Left lung (tissue), 14 donors: ENCODE results near the gene FBXL17. TPM values are rescaled to one million over a fixed set of nuclear protein-coding genes. Genes with fewer than 3 reads are reported as not detected.
A peak's percentile ranks its signal among the peaks of the same experiment; 100 is the strongest.

ENCODE experiments used
- ATAC-seq: fragments of 200-7000 bp; cut with Tn5 transposase; one replicate; pipeline ENCODE4 v1.9.1; 2020; ENCODE audit warnings: moderate library complexity
- DNase-seq, 4 donors: peaks; one replicate each; pipeline ENCODE4 v3.0.0-alpha.2; 2013 to 2020
- H3K27ac ChIP-seq, 2 donors: fragments of 200-600 bp; sonication (generic) in 1 of 2; one replicate each; pipeline versions ENCODE4 v1.5.0 to v1.8.0; 2020 to 2021
- H3K27me3 ChIP-seq, 2 donors: fragments of 200-600 bp; sonication (generic) in 1 of 2; one replicate each; pipeline versions ENCODE4 v1.5.0 to v1.8.0; 2020 to 2021
- H3K36me3 ChIP-seq, 2 donors: fragments of 200-600 bp; sonication (generic) in 1 of 2; one replicate each; pipeline versions ENCODE4 v1.5.0 to v1.8.0; 2020 to 2021
- H3K4me1 ChIP-seq, 2 donors: fragments of 200-600 bp; one replicate each; pipeline ENCODE4 v1.8.0; 2021
- H3K4me3 ChIP-seq, 2 donors: fragments of 200-600 bp; sonication (generic) in 1 of 2; one replicate each; pipeline versions ENCODE4 v1.5.0 to v1.8.0; 2020 to 2021; ENCODE audit warnings: mild to moderate bottlenecking in 1 of 2
- H3K9me3 ChIP-seq, 2 donors: fragments of 200-600 bp; sonication (generic) in 1 of 2; one replicate each; pipeline versions ENCODE4 v1.5.0 to v1.8.0; 2020 to 2021
- intact Hi-C, 2 donors: fragments of 100-400 bp; cut with DNase I; formaldehyde crosslinking; loops; one replicate each; pipeline versions ENCODE4 v1.11.2 to v1.14.2; 2022
- long read RNA-seq, 12 donors: library from polyadenylated mRNA in 2 of 12; unstranded in 2 of 12; transcript quantifications; one replicate each; pipeline ENCODE4 v2.0.0 and lab custom pipeline, GENCODE V29; 2019 to 2026
- polyA plus RNA-seq, 6 donors: library from polyadenylated mRNA; unstranded; fragments of 120-200 nt; gene quantifications; one replicate each; pipeline ENCODE4 v1.2.1, GENCODE V29; 2013; ENCODE audit not compliant: insufficient read length in 6 of 6
- total RNA-seq, 2 donors: library from RNA; stranded (reverse); fragmentation: NEBNext Ultra II Directional; extraction: Animal tissue kit (Norgen Biotek cat#: 25700); gene quantifications; one replicate each; pipeline ENCODE4 v1.2.1, GENCODE V29; 2021
- TF ChIP-seq, protein P1 (sequence below), 2 donors: fragments of 200-600 bp; sonication (generic) in 1 of 2; IDR thresholded peaks; one replicate each; pipeline versions ENCODE4 v1.5.0 to v1.8.0; 2021; ENCODE audit warnings: antibody characterized with exemption in 2 of 2
- donor health status: DM: no; HTN: yes; CAD: no.
- donor health status: DM: no; HTN: no; CAD: no.

Gene FBXL17
- 10 to 100 TPM; 11.8 to 19.6 TPM for total RNA-seq
- 10 to 100 TPM; 19.4 to 23.8 (median 20.2) TPM for polyA plus RNA-seq
- long read RNA-seq, donor 1, full-length matches to known transcripts: 11 of 19 reads
- long read RNA-seq, donor 1, partial matches to known transcripts: 8 of 19 reads
- long read RNA-seq, donor 1, other reads (novel, unspliced or antisense): 0 of 19 reads
- long read RNA-seq, donor 2, full-length matches to known transcripts: 8 of 8 reads
- long read RNA-seq, donor 2, partial matches to known transcripts: 0 of 8 reads
- long read RNA-seq, donor 2, other reads (novel, unspliced or antisense): 0 of 8 reads
- long read RNA-seq, donor 3, full-length matches to known transcripts: 3 of 3 reads
- long read RNA-seq, donor 3, partial matches to known transcripts: 0 of 3 reads
- long read RNA-seq, donor 3, other reads (novel, unspliced or antisense): 0 of 3 reads
- long read RNA-seq, donor 4, partial matches to known transcripts: 1 of 4 reads
- long read RNA-seq, donor 4, other reads (novel, unspliced or antisense): 2 of 4 reads
- long read RNA-seq, donor 5, full-length matches to known transcripts: 7 of 7 reads
- long read RNA-seq, donor 5, partial matches to known transcripts: 0 of 7 reads
- long read RNA-seq, donor 5, other reads (novel, unspliced or antisense): 0 of 7 reads
- long read RNA-seq, donor 6, full-length matches to known transcripts: 1 of 1 reads
- long read RNA-seq, donor 6, partial matches to known transcripts: 0 of 1 reads
- long read RNA-seq, donor 6, other reads (novel, unspliced or antisense): 0 of 1 reads
- long read RNA-seq, donor 7, full-length matches to known transcripts: 2 of 2 reads
- long read RNA-seq, donor 7, partial matches to known transcripts: 0 of 2 reads
- long read RNA-seq, donor 7, other reads (novel, unspliced or antisense): 0 of 2 reads
- long read RNA-seq, donor 8, full-length matches to known transcripts: 8 of 8 reads
- long read RNA-seq, donor 8, partial matches to known transcripts: 0 of 8 reads
- long read RNA-seq, donor 8, other reads (novel, unspliced or antisense): 0 of 8 reads
- long read RNA-seq, donor 9: 0 reads
- long read RNA-seq, donor 10: 0 reads
- long read RNA-seq, donor 11, full-length matches to known transcripts: 11 of 11 reads
- long read RNA-seq, donor 11, partial matches to known transcripts: 0 of 11 reads
- long read RNA-seq, donor 11, other reads (novel, unspliced or antisense): 0 of 11 reads
- long read RNA-seq, donor 12, full-length matches to known transcripts: 3 of 3 reads
- long read RNA-seq, donor 12, partial matches to known transcripts: 0 of 3 reads
- long read RNA-seq, donor 12, other reads (novel, unspliced or antisense): 0 of 3 reads

DNA sequence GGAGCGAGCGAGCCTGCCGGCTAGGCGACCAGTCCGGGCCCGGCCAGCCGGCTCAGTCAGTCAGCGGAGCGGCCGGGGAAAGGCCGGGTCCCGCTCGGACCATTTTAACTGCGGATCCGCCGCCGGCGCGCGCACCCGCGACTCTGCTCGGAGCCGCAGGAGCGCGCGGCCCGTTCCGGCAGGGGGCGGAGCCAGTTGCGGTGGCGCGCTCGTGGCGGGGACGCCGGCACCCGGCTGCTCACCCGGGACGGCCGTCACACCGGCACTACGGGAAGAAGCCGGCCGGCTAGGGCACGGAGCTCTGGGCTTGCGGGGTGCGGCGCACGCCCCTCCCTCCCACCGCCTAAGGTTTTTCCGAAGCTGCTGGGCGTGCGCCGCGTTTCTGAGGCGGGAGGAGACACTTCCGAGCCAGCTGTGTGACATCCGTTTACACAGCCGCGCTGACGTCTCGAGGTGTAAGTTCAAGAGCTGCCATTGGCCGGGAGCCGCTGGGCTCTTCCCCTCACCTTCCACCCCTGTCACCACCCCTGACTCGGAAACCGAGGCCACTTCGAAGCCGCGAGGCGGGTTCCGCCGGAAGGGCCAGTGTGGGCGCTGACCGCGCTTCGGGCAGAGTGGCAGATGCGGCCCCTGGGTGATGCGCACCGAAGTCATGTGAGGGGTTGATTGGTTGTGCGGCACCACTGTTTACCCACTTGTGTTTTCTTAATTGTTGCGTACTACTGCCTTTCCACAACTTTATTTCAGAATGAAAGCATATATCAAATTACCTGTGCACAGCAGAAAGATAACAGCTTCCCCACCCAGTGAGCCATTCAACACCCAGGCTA, at the start of gene FBXL17:
Gene FBXL17, minus strand, starts transcription at position 145 of the 830 bp plus-strand sequence.
- intact Hi-C loops: no loop called here
- TF ChIP-seq, protein P1, sequence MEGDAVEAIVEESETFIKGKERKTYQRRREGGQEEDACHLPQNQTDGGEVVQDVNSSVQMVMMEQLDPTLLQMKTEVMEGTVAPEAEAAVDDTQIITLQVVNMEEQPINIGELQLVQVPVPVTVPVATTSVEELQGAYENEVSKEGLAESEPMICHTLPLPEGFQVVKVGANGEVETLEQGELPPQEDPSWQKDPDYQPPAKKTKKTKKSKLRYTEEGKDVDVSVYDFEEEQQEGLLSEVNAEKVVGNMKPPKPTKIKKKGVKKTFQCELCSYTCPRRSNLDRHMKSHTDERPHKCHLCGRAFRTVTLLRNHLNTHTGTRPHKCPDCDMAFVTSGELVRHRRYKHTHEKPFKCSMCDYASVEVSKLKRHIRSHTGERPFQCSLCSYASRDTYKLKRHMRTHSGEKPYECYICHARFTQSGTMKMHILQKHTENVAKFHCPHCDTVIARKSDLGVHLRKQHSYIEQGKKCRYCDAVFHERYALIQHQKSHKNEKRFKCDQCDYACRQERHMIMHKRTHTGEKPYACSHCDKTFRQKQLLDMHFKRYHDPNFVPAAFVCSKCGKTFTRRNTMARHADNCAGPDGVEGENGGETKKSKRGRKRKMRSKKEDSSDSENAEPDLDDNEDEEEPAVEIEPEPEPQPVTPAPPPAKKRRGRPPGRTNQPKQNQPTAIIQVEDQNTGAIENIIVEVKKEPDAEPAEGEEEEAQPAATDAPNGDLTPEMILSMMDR (IDR thresholded peaks at IDR 0.05): no peak
- peaks cover 0 to 39% of the 10 kb centered on the region in 2 donors for H3K4me1 ChIP-seq
- ATAC-seq (peak; percentile 92), DNase-seq (peak; percentile 87 to 98 (median 94))
- no peaks in the 10 kb centered on the region for H3K9me3 ChIP-seq
- no peaks in the 10 kb centered on the region for H3K27me3 ChIP-seq
- H3K27ac ChIP-seq: peak within 1 kb of the TSS; percentile 99 to 100
- peak within 1 kb of the TSS; percentile 71 to 96 for H3K4me3 ChIP-seq
- H3K36me3 ChIP-seq: no peaks in the 10 kb centered on the region

DNA sequence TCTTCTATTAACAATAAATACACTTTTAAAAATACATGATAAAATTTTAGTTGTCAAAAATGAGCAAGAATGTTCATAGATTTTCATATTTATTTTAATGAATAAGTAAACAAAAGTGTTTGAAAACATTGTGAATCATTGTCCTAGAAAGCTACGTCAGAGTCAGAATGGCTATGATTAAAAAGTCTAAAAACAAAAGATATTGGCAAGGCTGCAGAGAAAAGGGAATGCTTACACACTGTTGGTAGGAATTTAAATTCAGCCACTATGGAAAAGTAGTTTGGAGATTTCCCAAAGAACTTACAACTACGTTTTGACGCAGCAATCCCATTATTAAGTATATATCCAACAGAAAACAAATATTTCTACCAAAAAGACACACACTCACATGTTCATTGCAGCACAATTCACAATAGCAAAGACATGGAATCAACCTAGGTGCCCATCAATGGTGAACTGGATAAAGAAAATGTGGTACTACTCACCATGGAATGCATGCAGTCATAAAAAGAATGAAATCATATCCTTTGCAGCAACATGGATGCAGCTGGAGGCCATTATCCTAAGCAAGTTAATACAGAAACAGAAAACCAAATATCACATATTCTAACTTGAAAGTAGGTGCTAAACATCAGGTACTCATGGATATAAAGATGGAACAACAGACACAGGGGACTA, 49.2 kb upstream of the FBXL17 start:
- TF ChIP-seq, protein P1 (IDR thresholded peaks at IDR 0.05): no peak
- DNase-seq (no peak), ATAC-seq (no peak)
- H3K9me3 ChIP-seq: peaks cover 0 to 2% of the 10 kb centered on the region in 2 donors
- intact Hi-C loops: no loop called here
- no peaks in the 10 kb centered on the region for H3K36me3 ChIP-seq
- no peaks in the 10 kb centered on the region for H3K4me1 ChIP-seq
- H3K27ac ChIP-seq: no peak overlapping the region
- H3K27me3 ChIP-seq: no peaks in the 10 kb centered on the region
- no peak overlapping the region for H3K4me3 ChIP-seq

DNA sequence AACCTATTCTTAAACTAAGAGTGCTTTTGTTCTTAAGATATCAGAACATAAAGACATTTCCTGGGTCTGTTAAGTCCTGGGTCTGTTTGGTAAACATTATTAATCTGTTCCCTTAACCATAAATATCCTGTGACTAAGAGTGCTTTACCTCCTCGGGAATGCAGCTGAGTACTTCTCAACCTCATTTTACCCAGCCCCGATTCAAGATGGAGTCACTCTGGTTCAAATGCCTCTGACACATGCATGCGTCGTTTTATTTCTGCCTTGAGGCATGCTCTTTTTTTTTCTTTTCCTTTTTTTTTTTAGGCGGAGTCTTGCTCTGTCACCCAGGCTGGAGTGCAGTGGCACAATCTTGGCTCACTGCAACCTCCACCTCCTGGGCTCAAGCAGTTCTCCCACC, 39.8 kb upstream of the FBXL17 start:
- Histone ChIP-seq H3K36me3 (no peaks in the 10 kb centered on the region), H3K4me1 (no peaks in the 10 kb centered on the region), H3K27ac (no peak overlapping the region), H3K4me3 (no peak overlapping the region), H3K9me3 (peaks cover 0 to 6% of the 10 kb centered on the region in 2 donors), H3K27me3 (no peaks in the 10 kb centered on the region)
- no peak for DNase-seq
- intact Hi-C loops: no loop called here
- TF ChIP-seq, protein P1 (IDR thresholded peaks at IDR 0.05): no peak
- ATAC-seq: no peak

DNA sequence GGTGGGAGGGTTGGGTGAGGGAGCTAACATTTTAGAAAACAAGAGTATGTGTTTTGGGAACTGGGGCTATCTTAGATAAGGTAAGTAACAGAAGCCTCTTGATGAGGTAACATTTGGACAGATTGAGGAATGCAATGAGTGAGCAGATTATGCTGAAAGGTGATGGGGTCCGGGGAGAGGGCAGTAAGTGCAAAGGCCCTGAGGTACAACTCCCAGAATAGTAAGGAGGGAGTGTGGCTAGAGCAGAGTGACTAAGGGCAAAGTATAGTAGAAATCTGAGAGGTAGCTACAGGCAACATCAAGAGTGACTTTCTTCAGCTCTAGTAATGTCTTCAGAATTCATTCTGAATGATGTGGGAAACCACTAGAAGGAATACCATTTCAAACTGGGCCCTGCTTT, 38.9 kb upstream of the FBXL17 start:
- peaks cover 0 to 4% of the 10 kb centered on the region in 2 donors for H3K9me3 ChIP-seq
- no peak overlapping the region for H3K27ac ChIP-seq
- no peak overlapping the region for H3K4me3 ChIP-seq
- no peaks in the 10 kb centered on the region for H3K27me3 ChIP-seq
- H3K36me3 ChIP-seq: no peaks in the 10 kb centered on the region
- intact Hi-C loops: no loop called here
- no peaks in the 10 kb centered on the region for H3K4me1 ChIP-seq
- TF ChIP-seq, protein P1 (IDR thresholded peaks at IDR 0.05): no peak
- ATAC-seq (no peak), DNase-seq (no peak)
